WTC11 (cell line): ENCODE measurements around the gene NOX5. TPM values are rescaled to one million over a fixed set of nuclear protein-coding genes. Genes with fewer than 3 reads are reported as not detected.

Source experiments
- ATAC-seq: fragments of 200-7000 bp; cut with Tn5 transposase; 2 replicates; pipeline ENCODE4 v1.10.0; 2021; ENCODE audit warnings: mild to moderate bottlenecking, moderate library complexity
- CTCF ChIA-PET: fragments of 300-600 bp; sonication (Branson Sonifier 250); formaldehyde crosslinking; loops from one replicate; lab custom pipeline; 2021; ENCODE audit warnings: antibody characterized with exemption; lab: Charles Lee
- POLR2A ChIA-PET: fragments of 350-600 bp; sonication (Branson Sonifier 250); formaldehyde crosslinking; loops from one replicate; lab custom pipeline; 2021; ENCODE audit warnings: antibody characterized with exemption; lab: Charles Lee
- DNase-seq: peaks from one replicate; pipeline ENCODE4 v3.0.0; 2021; ENCODE audit warnings: low spot score
- H3K27ac Mint-ChIP-seq: 2 replicates; pipeline ENCODE4 v1.8.0; 2021; ENCODE audit warnings: mixed read lengths
- H3K27me3 Mint-ChIP-seq: 2 replicates; pipeline ENCODE4 v1.8.0; 2021; ENCODE audit warnings: low read depth, mild to moderate bottlenecking, moderate library complexity, mixed read lengths
- H3K36me3 Mint-ChIP-seq: 2 replicates; pipeline ENCODE4 v1.8.0; 2021; ENCODE audit warnings: mixed read lengths
- H3K4me1 Mint-ChIP-seq: 2 replicates; pipeline ENCODE4 v1.8.0; 2022; ENCODE audit warnings: mixed read lengths
- H3K4me3 Mint-ChIP-seq: 2 replicates; pipeline ENCODE4 v1.8.0; 2021; ENCODE audit warnings: mild to moderate bottlenecking, moderate library complexity, mixed read lengths
- H3K9me3 Mint-ChIP-seq: 2 replicates; pipeline ENCODE4 v1.8.0; 2021; ENCODE audit warnings: mixed read lengths
- ATF1 ChIP-seq: sonication (generic); formaldehyde crosslinking; IDR thresholded peaks from 2 replicates; pipeline ENCODE4 v1.8.1; 2023; ENCODE audit warnings: mild to moderate bottlenecking, moderate library complexity, missing genetic modification reagents
- CREB1 ChIP-seq: sonication (generic); formaldehyde crosslinking; IDR thresholded peaks from 2 replicates; pipeline ENCODE4 v1.8.0; 2023; ENCODE audit warnings: mild to moderate bottlenecking, missing genetic modification reagents
- ELF4 ChIP-seq: sonication (generic); formaldehyde crosslinking; IDR thresholded peaks from 2 replicates; pipeline ENCODE4 v1.8.1; 2022; ENCODE audit warnings: low read depth, mild to moderate bottlenecking, moderate library complexity, missing genetic modification reagents
- ESRRA ChIP-seq: sonication (generic); formaldehyde crosslinking; IDR thresholded peaks from 2 replicates; pipeline ENCODE4 v1.8.1; 2022; ENCODE audit warnings: mild to moderate bottlenecking, missing genetic modification reagents, borderline replicate concordance
- ETV6 ChIP-seq: sonication (generic); formaldehyde crosslinking; IDR thresholded peaks from 2 replicates; pipeline ENCODE4 v1.8.1; 2022; ENCODE audit warnings: mild to moderate bottlenecking, missing genetic modification reagents
- FOXJ3 ChIP-seq: sonication (generic); formaldehyde crosslinking; IDR thresholded peaks from 2 replicates; pipeline ENCODE4 v1.9.0; 2021; ENCODE audit warnings: missing genetic modification reagents, mild to moderate bottlenecking, borderline replicate concordance
- IRF2 ChIP-seq: sonication (generic); formaldehyde crosslinking; IDR thresholded peaks from 2 replicates; pipeline ENCODE4 v1.8.0; 2022; ENCODE audit warnings: low read depth, missing genetic modification reagents, borderline replicate concordance
- JUN ChIP-seq: sonication (generic); formaldehyde crosslinking; IDR thresholded peaks from 2 replicates; pipeline ENCODE4 v1.8.0; 2023; ENCODE audit warnings: mild to moderate bottlenecking, missing genetic modification reagents
- NFE2L1 ChIP-seq: sonication (generic); formaldehyde crosslinking; IDR thresholded peaks from 2 replicates; pipeline ENCODE4 v1.8.1; 2023; ENCODE audit warnings: missing genetic modification reagents
- PRRX2 ChIP-seq: fragments of 250-450 bp; sonication (Bioruptor Pico); IDR thresholded peaks from 2 replicates; pipeline ENCODE4 v1.8.0; 2021; ENCODE audit warnings: mild to moderate bottlenecking
- ZNF138 ChIP-seq: sonication (generic); formaldehyde crosslinking; conservative IDR thresholded peaks from 2 replicates; pipeline ENCODE4 v1.8.1; 2022; ENCODE audit warnings: mild to moderate bottlenecking, moderate library complexity, missing genetic modification reagents
- ZNF263 ChIP-seq: sonication (generic); formaldehyde crosslinking; IDR thresholded peaks from 2 replicates; pipeline ENCODE4 v1.8.1; 2022; ENCODE audit warnings: low read depth, mild to moderate bottlenecking, moderate library complexity, missing genetic modification reagents
- ZNF317 ChIP-seq: sonication (generic); formaldehyde crosslinking; IDR thresholded peaks from 2 replicates; pipeline ENCODE4 v1.8.1; 2023; ENCODE audit warnings: low read depth, mild to moderate bottlenecking, moderate library complexity, missing genetic modification reagents, borderline replicate concordance
- total RNA-seq: library from RNA; stranded (reverse); gene quantifications from 3 replicates; pipeline ENCODE4 v1.2.3, GENCODE V29; 2021
- TF ChIP-seq, protein P1 (sequence below): sonication (generic); formaldehyde crosslinking; IDR thresholded peaks from 2 replicates; pipeline ENCODE4 v1.8.0; 2022; ENCODE audit warnings: missing genetic modification reagents
- TF ChIP-seq, protein P2 (sequence below): sonication (generic); formaldehyde crosslinking; IDR thresholded peaks from 2 replicates; pipeline ENCODE4 v1.8.1; 2023; ENCODE audit warnings: mild to moderate bottlenecking, missing genetic modification reagents
- TF ChIP-seq, protein P3 (sequence below): sonication (generic); formaldehyde crosslinking; IDR thresholded peaks from 2 replicates; pipeline ENCODE4 v1.8.0; 2022; ENCODE audit warnings: mild to moderate bottlenecking, missing genetic modification reagents
- TF ChIP-seq, protein P4 (sequence below): sonication (generic); formaldehyde crosslinking; IDR thresholded peaks from 2 replicates; pipeline ENCODE4 v1.8.1; 2022; ENCODE audit warnings: mild to moderate bottlenecking, missing genetic modification reagents, moderate library complexity, borderline replicate concordance
- TF ChIP-seq, protein P5 (sequence below): sonication (generic); formaldehyde crosslinking; IDR thresholded peaks from 2 replicates; pipeline ENCODE4 v1.8.1; 2023; ENCODE audit warnings: mild to moderate bottlenecking, moderate library complexity, missing genetic modification reagents
- TF ChIP-seq, protein P6 (sequence below): sonication (generic); formaldehyde crosslinking; IDR thresholded peaks from 2 replicates; pipeline ENCODE4 v1.8.1; 2022; ENCODE audit warnings: low read depth, mild to moderate bottlenecking, moderate library complexity, missing genetic modification reagents, borderline replicate concordance
- TF ChIP-seq, protein P7 (sequence below): sonication (generic); formaldehyde crosslinking; IDR thresholded peaks from 2 replicates; pipeline ENCODE4 v1.8.0; 2022; ENCODE audit warnings: mild to moderate bottlenecking, missing genetic modification reagents
- TF ChIP-seq, protein P8 (sequence below): sonication (generic); formaldehyde crosslinking; IDR thresholded peaks from 2 replicates; pipeline ENCODE4 v1.8.1; 2022; ENCODE audit warnings: mild to moderate bottlenecking, moderate library complexity, missing genetic modification reagents
- TF ChIP-seq, protein P9 (sequence below): sonication (generic); formaldehyde crosslinking; IDR thresholded peaks from 2 replicates; pipeline ENCODE4 v1.8.1; 2023; ENCODE audit warnings: mild to moderate bottlenecking, missing genetic modification reagents, moderate library complexity

The NOX5 gene
- total RNA-seq, 1 experiment from 2014 or later, result not detected

DNA sequence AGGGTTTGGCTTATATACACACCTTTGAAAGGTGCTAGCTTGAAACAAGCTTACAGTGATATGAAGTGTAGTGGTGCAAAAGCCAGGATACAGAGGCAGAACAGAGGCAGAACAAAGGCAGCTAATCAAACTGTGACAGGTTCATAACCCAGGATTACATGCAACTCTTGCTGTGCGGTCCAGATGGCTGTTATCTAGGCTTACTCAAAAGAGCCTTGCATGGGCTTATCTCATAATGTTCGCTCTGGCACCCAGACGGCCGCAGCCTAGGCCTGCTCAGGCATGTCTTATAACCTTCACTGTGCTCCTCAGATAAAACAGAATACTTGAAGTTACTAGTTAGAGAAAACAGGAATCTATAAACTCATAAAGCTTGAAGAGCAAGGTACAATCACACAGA lies 22.8 kb upstream of the NOX5 start:
- TF ChIP-seq, protein P1, sequence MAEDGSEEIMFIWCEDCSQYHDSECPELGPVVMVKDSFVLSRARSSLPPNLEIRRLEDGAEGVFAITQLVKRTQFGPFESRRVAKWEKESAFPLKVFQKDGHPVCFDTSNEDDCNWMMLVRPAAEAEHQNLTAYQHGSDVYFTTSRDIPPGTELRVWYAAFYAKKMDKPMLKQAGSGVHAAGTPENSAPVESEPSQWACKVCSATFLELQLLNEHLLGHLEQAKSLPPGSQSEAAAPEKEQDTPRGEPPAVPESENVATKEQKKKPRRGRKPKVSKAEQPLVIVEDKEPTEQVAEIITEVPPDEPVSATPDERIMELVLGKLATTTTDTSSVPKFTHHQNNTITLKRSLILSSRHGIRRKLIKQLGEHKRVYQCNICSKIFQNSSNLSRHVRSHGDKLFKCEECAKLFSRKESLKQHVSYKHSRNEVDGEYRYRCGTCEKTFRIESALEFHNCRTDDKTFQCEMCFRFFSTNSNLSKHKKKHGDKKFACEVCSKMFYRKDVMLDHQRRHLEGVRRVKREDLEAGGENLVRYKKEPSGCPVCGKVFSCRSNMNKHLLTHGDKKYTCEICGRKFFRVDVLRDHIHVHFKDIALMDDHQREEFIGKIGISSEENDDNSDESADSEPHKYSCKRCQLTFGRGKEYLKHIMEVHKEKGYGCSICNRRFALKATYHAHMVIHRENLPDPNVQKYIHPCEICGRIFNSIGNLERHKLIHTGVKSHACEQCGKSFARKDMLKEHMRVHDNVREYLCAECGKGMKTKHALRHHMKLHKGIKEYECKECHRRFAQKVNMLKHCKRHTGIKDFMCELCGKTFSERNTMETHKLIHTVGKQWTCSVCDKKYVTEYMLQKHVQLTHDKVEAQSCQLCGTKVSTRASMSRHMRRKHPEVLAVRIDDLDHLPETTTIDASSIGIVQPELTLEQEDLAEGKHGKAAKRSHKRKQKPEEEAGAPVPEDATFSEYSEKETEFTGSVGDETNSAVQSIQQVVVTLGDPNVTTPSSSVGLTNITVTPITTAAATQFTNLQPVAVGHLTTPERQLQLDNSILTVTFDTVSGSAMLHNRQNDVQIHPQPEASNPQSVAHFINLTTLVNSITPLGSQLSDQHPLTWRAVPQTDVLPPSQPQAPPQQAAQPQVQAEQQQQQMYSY (CRISPR knock-in tag), result no peak
- TF ChIP-seq ZNF317 (CRISPR knock-in tag), result no peak
- TF ChIP-seq, protein P2, sequence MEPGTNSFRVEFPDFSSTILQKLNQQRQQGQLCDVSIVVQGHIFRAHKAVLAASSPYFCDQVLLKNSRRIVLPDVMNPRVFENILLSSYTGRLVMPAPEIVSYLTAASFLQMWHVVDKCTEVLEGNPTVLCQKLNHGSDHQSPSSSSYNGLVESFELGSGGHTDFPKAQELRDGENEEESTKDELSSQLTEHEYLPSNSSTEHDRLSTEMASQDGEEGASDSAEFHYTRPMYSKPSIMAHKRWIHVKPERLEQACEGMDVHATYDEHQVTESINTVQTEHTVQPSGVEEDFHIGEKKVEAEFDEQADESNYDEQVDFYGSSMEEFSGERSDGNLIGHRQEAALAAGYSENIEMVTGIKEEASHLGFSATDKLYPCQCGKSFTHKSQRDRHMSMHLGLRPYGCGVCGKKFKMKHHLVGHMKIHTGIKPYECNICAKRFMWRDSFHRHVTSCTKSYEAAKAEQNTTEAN (CRISPR knock-in tag), result no peak
- no peak for TF ChIP-seq PRRX2 (CRISPR knock-in tag)
- no peak for TF ChIP-seq ZNF138
- no peak for TF ChIP-seq ATF1 (CRISPR knock-in tag)
- TF ChIP-seq, protein P3, sequence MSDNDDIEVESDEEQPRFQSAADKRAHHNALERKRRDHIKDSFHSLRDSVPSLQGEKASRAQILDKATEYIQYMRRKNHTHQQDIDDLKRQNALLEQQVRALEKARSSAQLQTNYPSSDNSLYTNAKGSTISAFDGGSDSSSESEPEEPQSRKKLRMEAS (CRISPR knock-in tag), result no peak
- TF ChIP-seq ETV6 (CRISPR knock-in tag), result no peak
- no peak for TF ChIP-seq FOXJ3 (CRISPR knock-in tag)
- TF ChIP-seq, protein P4, sequence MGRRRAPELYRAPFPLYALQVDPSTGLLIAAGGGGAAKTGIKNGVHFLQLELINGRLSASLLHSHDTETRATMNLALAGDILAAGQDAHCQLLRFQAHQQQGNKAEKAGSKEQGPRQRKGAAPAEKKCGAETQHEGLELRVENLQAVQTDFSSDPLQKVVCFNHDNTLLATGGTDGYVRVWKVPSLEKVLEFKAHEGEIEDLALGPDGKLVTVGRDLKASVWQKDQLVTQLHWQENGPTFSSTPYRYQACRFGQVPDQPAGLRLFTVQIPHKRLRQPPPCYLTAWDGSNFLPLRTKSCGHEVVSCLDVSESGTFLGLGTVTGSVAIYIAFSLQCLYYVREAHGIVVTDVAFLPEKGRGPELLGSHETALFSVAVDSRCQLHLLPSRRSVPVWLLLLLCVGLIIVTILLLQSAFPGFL, result no peak
- TF ChIP-seq JUN, result no peak
- TF ChIP-seq ELF4 (CRISPR knock-in tag), result no peak
- DNase-seq (no peak), ATAC-seq (no peak)
- Mint-ChIP-seq H3K36me3 (peaks cover 21% of the 10 kb centered on the region), H3K27me3 (peaks cover 32% of the 10 kb centered on the region), H3K4me1 (peaks cover 26% of the 10 kb centered on the region), H3K4me3 (no peak overlapping the region), H3K9me3 (peaks cover 26% of the 10 kb centered on the region), H3K27ac (no peak overlapping the region)
- CTCF ChIA-PET, result interaction anchor here (2.1 kb wide), 1 partner anchor 40 kb away, joined by 14 read pairs; no protein-coding TSS in a partner anchor
- POLR2A ChIA-PET, result no interaction called here

DNA sequence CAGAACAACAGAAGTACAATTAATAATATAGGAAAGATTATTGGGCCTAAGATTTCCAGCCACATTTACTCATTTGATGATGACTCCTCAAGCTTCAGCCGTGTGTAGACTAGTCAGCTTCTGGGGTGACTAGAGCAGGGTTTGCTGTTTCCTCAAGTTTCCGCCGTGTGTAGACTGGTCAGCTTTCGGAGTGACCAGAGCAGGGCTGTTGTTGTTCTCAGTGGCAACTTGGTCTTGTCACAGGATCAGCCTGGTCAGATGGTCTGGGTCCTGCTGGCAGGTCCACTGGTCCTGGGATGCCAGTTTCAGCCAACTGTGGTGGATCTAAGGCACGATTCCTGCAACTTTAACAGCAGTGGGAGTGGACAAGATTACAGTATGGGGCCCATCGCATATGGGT lies 21.8 kb upstream of the NOX5 start:
- Mint-ChIP-seq H3K36me3 (peaks cover 21% of the 10 kb centered on the region), H3K27me3 (peaks cover 31% of the 10 kb centered on the region), H3K4me1 (peaks cover 26% of the 10 kb centered on the region), H3K9me3 (peaks cover 22% of the 10 kb centered on the region), H3K4me3 (no peak overlapping the region), H3K27ac (no peak overlapping the region)
- POLR2A ChIA-PET, result no interaction called here
- DNase-seq, result no peak
- ATAC-seq, result no peak
- CTCF ChIA-PET, result interaction anchor here (1.2 kb wide), 1 partner anchor 39 kb away, joined by 6 read pairs; no protein-coding TSS in a partner anchor
- TF ChIP-seq ZNF263 (no peak), CREB1 (CRISPR knock-in tag) (no peak), ESRRA (CRISPR knock-in tag) (no peak), NFE2L1 (CRISPR knock-in tag) (no peak), FOXJ3 (CRISPR knock-in tag) (no peak), IRF2 (CRISPR knock-in tag) (no peak)
- TF ChIP-seq, protein P5, sequence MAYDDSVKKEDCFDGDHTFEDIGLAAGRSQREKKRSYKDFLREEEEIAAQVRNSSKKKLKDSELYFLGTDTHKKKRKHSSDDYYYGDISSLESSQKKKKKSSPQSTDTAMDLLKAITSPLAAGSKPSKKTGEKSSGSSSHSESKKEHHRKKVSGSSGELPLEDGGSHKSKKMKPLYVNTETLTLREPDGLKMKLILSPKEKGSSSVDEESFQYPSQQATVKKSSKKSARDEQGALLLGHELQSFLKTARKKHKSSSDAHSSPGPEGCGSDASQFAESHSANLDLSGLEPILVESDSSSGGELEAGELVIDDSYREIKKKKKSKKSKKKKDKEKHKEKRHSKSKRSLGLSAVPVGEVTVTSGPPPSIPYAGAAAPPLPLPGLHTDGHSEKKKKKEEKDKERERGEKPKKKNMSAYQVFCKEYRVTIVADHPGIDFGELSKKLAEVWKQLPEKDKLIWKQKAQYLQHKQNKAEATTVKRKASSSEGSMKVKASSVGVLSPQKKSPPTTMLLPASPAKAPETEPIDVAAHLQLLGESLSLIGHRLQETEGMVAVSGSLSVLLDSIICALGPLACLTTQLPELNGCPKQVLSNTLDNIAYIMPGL (CRISPR knock-in tag), result no peak
- TF ChIP-seq, protein P6, sequence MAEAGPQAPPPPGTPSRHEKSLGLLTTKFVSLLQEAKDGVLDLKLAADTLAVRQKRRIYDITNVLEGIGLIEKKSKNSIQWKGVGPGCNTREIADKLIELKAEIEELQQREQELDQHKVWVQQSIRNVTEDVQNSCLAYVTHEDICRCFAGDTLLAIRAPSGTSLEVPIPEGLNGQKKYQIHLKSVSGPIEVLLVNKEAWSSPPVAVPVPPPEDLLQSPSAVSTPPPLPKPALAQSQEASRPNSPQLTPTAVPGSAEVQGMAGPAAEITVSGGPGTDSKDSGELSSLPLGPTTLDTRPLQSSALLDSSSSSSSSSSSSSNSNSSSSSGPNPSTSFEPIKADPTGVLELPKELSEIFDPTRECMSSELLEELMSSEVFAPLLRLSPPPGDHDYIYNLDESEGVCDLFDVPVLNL (CRISPR knock-in tag), result no peak
- TF ChIP-seq, protein P4, result no peak
- TF ChIP-seq, protein P7, sequence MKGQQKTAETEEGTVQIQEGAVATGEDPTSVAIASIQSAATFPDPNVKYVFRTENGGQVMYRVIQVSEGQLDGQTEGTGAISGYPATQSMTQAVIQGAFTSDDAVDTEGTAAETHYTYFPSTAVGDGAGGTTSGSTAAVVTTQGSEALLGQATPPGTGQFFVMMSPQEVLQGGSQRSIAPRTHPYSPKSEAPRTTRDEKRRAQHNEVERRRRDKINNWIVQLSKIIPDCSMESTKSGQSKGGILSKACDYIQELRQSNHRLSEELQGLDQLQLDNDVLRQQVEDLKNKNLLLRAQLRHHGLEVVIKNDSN, result no peak
- TF ChIP-seq, protein P8, sequence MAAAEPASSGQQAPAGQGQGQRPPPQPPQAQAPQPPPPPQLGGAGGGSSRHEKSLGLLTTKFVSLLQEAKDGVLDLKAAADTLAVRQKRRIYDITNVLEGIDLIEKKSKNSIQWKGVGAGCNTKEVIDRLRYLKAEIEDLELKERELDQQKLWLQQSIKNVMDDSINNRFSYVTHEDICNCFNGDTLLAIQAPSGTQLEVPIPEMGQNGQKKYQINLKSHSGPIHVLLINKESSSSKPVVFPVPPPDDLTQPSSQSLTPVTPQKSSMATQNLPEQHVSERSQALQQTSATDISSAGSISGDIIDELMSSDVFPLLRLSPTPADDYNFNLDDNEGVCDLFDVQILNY, result no peak
- TF ChIP-seq, protein P9, sequence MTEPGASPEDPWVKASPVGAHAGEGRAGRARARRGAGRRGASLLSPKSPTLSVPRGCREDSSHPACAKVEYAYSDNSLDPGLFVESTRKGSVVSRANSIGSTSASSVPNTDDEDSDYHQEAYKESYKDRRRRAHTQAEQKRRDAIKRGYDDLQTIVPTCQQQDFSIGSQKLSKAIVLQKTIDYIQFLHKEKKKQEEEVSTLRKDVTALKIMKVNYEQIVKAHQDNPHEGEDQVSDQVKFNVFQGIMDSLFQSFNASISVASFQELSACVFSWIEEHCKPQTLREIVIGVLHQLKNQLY (CRISPR knock-in tag), result no peak
